ENCODE results near the gene DHFR2. TPM values are rescaled to one million over a fixed set of nuclear protein-coding genes. Genes with fewer than 3 reads are reported as not detected.
A peak's percentile ranks its signal among the peaks of the same experiment; 100 is the strongest.

DHFR2 gene
- total RNA-seq, 2 experiments from 2014 or later, result 0.74 to 0.75 TPM

- no peak overlapping the region for H3K27ac ChIP-seq (ENCODE audit: low read depth in 1 of 2, low read length in 2 of 2)
- H3K36me3 ChIP-seq (ENCODE audit: insufficient read depth, low read length), result no peaks in the 10 kb centered on the region
- Mint-ChIP-seq H3K27me3 (no peaks in the 10 kb centered on the region), H3K9me3 (no peaks in the 10 kb centered on the region), H3K4me3 (no peak overlapping the region), H3K36me3 (ENCODE audit: low read depth) (peaks cover 26% of the 10 kb centered on the region), H3K4me1 (ENCODE audit: low read depth) (no peaks in the 10 kb centered on the region), H3K27ac (peak overlapping the region; percentile 66)
- POLR2A ChIA-PET, result no interaction called here
- H3K4me1 ChIP-seq (ENCODE audit: insufficient read depth, low read length), result no peaks in the 10 kb centered on the region
- intact Hi-C loops (cut with DNase I, micrococcal nuclease), result no loop called here
- CTCF ChIA-PET, result no interaction called here
- no peaks in the 10 kb centered on the region for H3K27me3 ChIP-seq (ENCODE audit: control insufficient read depth in 1 of 2, insufficient read depth in 2 of 2, low read length in 2 of 2)
- H3K9me3 ChIP-seq (ENCODE audit: control insufficient read depth in 1 of 2, insufficient read depth in 1 of 2, low read length in 2 of 2), result peaks cover 0 to 10% of the 10 kb centered on the region in 2 experiments
- no peak for DNase-seq
- TF ChIP-seq, protein P1, sequence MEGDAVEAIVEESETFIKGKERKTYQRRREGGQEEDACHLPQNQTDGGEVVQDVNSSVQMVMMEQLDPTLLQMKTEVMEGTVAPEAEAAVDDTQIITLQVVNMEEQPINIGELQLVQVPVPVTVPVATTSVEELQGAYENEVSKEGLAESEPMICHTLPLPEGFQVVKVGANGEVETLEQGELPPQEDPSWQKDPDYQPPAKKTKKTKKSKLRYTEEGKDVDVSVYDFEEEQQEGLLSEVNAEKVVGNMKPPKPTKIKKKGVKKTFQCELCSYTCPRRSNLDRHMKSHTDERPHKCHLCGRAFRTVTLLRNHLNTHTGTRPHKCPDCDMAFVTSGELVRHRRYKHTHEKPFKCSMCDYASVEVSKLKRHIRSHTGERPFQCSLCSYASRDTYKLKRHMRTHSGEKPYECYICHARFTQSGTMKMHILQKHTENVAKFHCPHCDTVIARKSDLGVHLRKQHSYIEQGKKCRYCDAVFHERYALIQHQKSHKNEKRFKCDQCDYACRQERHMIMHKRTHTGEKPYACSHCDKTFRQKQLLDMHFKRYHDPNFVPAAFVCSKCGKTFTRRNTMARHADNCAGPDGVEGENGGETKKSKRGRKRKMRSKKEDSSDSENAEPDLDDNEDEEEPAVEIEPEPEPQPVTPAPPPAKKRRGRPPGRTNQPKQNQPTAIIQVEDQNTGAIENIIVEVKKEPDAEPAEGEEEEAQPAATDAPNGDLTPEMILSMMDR (IDR thresholded peaks at IDR 0.05), result no peak
- H3K4me3 ChIP-seq (ENCODE audit: low read length), result no peak overlapping the region
- ATAC-seq (ENCODE audit: poor library complexity), result no peak
Observed at GRCh38 chr3:94043285-94043684, 19.4 kb downstream of the DHFR2 start.

DNA sequence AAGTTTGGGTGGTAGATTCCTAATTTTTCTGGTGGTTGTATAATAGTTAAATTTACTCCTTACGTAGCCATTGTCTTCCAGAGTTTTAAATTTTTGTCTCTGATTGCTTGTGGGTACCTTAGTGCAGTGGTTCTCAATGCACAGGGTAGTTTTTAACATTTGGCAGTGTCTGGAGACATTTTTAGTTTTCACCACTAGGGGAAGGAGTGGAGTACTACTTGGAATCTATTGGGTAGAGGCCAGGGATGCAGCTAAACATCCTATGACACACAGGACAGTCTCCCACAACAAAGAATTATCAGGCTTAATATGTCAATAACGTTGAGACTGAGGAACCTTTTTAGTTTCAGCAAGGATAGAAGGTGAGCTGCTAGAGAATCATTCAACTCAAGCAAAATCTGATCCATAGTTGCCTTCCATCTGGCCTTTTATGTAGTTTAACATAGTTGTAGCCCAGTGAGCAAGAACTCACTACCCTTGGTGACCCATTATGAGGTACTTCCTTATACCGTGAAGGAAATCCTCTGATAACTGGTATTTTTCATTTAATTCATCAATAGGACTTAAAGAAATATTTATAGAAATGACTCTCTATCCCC is 25.7 kb downstream of the DHFR2 start:
- ATAC-seq (ENCODE audit: poor library complexity), result no peak
- no peak overlapping the region for H3K4me3 ChIP-seq (ENCODE audit: low read length)
- no peak overlapping the region for H3K4me3 Mint-ChIP-seq
- TF ChIP-seq, protein P1 (IDR thresholded peaks at IDR 0.05), result peak; percentile 40
- H3K9me3 ChIP-seq (ENCODE audit: control insufficient read depth in 1 of 2, insufficient read depth in 1 of 2, low read length in 2 of 2), result no peaks in the 10 kb centered on the region
- H3K27ac ChIP-seq (ENCODE audit: low read depth in 1 of 2, low read length in 2 of 2), result no peak overlapping the region
- DNase-seq, result peak in 3 of 14 experiments; percentile 12 to 30 (median 29)
- H3K27me3 Mint-ChIP-seq, result no peaks in the 10 kb centered on the region
- no peaks in the 10 kb centered on the region for H3K9me3 Mint-ChIP-seq
- no peaks in the 10 kb centered on the region for H3K27me3 ChIP-seq (ENCODE audit: control insufficient read depth in 1 of 2, insufficient read depth in 2 of 2, low read length in 2 of 2)
- POLR2A ChIA-PET, result interaction anchor here (1.3 kb wide), 1 partner anchor 26 kb away, joined by 4 read pairs; the partner anchor contains the start of genes DHFR2 and NSUN3
- H3K4me1 ChIP-seq (ENCODE audit: insufficient read depth, low read length), result no peaks in the 10 kb centered on the region
- H3K27ac Mint-ChIP-seq, result no peak overlapping the region
- intact Hi-C loops (cut with DNase I, micrococcal nuclease), result no loop called here
- H3K4me1 Mint-ChIP-seq (ENCODE audit: low read depth), result no peaks in the 10 kb centered on the region
- CTCF ChIA-PET, result interaction anchor here (0.9 to 1.6 kb wide), 2 partner anchors 13 to 36 kb away, joined by 3 to 4 read pairs; no protein-coding TSS in a partner anchor
- H3K36me3 Mint-ChIP-seq (ENCODE audit: low read depth), result peaks cover 15% of the 10 kb centered on the region
- no peaks in the 10 kb centered on the region for H3K36me3 ChIP-seq (ENCODE audit: insufficient read depth, low read length)

GRCh38 chr3:94028093-94028837 is 34.5 kb downstream of the DHFR2 start, which contains the start of gene STX19:
TSS of gene STX19 (minus strand) at chr3:94028597. CDS start at chr3:94015269, 13,328 bp downstream.
- TF ChIP-seq, protein P1 (IDR thresholded peaks at IDR 0.05), result no peak

More at GRCh38 chr3:94028093-94028837, 34.5 kb downstream of the DHFR2 start, which contains the start of gene STX19:
- H3K27ac ChIP-seq (ENCODE audit: low read depth in 1 of 2, low read length in 2 of 2), result no peak within 1 kb of the TSS
- ATAC-seq (ENCODE audit: poor library complexity), result no peak
- H3K27me3 ChIP-seq (ENCODE audit: control insufficient read depth in 1 of 2, insufficient read depth in 2 of 2, low read length in 2 of 2), result no peaks in the 10 kb centered on the region
- Mint-ChIP-seq H3K27me3 (no peaks in the 10 kb centered on the region), H3K27ac (no peak within 1 kb of the TSS), H3K9me3 (no peaks in the 10 kb centered on the region), H3K36me3 (ENCODE audit: low read depth) (no peaks in the 10 kb centered on the region), H3K4me1 (ENCODE audit: low read depth) (no peaks in the 10 kb centered on the region), H3K4me3 (no peak within 1 kb of the TSS)
- ChIA-PET CTCF (interaction anchor here (0.9 kb wide), 1 partner anchor 41 kb away, joined by 3 read pairs; no protein-coding TSS in a partner anchor), POLR2A (interaction anchor here (0.6 kb wide), 1 partner anchor 1365 kb away, joined by 3 read pairs; no protein-coding TSS in a partner anchor)
- H3K4me3 ChIP-seq (ENCODE audit: low read length), result no peak within 1 kb of the TSS
- no peaks in the 10 kb centered on the region for H3K9me3 ChIP-seq (ENCODE audit: control insufficient read depth in 1 of 2, insufficient read depth in 1 of 2, low read length in 2 of 2)
- H3K36me3 ChIP-seq (ENCODE audit: insufficient read depth, low read length), result no peaks in the 10 kb centered on the region
- intact Hi-C loops (cut with DNase I, micrococcal nuclease), result no loop called here
- no peak for DNase-seq
- no peaks in the 10 kb centered on the region for H3K4me1 ChIP-seq (ENCODE audit: insufficient read depth, low read length)
